Measurements from ENCODE around the gene DNAJB11. TPM values are rescaled to one million over a fixed set of nuclear protein-coding genes. Genes with fewer than 3 reads are reported as not detected.

Gene DNAJB11
- total and polyA plus RNA-seq, 2 donors (not counting 1 experiment from before 2014, with no cell fraction given), result 17.9 to 27.7 TPM

GRCh38 chr3:186566772-186567071 is 3.8 kb upstream of the DNAJB11 start:
- Histone ChIP-seq H3K4me3 (ENCODE audit: control extremely low read depth in 1 of 5, extremely low read depth in 1 of 5, insufficient read depth in 1 of 5, low read depth in 2 of 5, low read length in 4 of 5) (peak overlapping the region; percentile 71 to 99 (median 90)), H4K20me1 (ENCODE audit: control insufficient read depth, insufficient read depth, low read length, poor library complexity, severe bottlenecking) (no peaks in the 10 kb centered on the region), H3K9me3 (ENCODE audit: control extremely low read depth in 1 of 3, control insufficient read depth in 2 of 3, insufficient read depth in 1 of 3, low read length in 2 of 3) (no peaks in the 10 kb centered on the region), H2AFZ (ENCODE audit: insufficient read depth, low read depth, low read length, poor library complexity, severe bottlenecking) (peak overlapping the region; percentile 92), H3K79me2 (ENCODE audit: control insufficient read depth, insufficient read depth, low read length) (peaks cover 43% of the 10 kb centered on the region), H3K27ac (ENCODE audit: low read length in 2 of 2) (peak overlapping the region; percentile 84 to 95), H3K4me1 (ENCODE audit: control insufficient read depth in 2 of 2, insufficient read depth in 2 of 2, low read length in 2 of 2) (peaks cover 24 to 33% of the 10 kb centered on the region in 2 donors), H3K9ac (ENCODE audit: low read length) (peak overlapping the region; percentile 94), H3K36me3 (replicated peaks in 1 of 2; ENCODE audit: control extremely low read depth in 1 of 2, control insufficient read depth in 1 of 2, extremely low read depth in 1 of 2, insufficient read depth in 2 of 2, low read length in 1 of 2) (peaks cover 0 to 4% of the 10 kb centered on the region in 2 experiments), H3K27me3 (replicated peaks in 1 of 4; ENCODE audit: control extremely low read depth in 1 of 4, control insufficient read depth in 3 of 4, insufficient read depth in 4 of 4, low read length in 3 of 4) (no peaks in the 10 kb centered on the region), H3K4me2 (replicated peaks; ENCODE audit: low read depth, low read length, poor library complexity, severe bottlenecking) (peak overlapping the region; percentile 84)
- Mint-ChIP-seq H3K27ac (peak overlapping the region; percentile 97), H3K4me3 (peak overlapping the region; percentile 97), H3K27me3 (no peaks in the 10 kb centered on the region), H3K4me1 (peaks cover 55% of the 10 kb centered on the region), H3K9me3 (ENCODE audit: insufficient read depth) (no peaks in the 10 kb centered on the region)
- TF ChIP-seq EZH2 (IDR thresholded peaks at IDR 0.05; ENCODE audit: borderline replicate concordance, insufficient read depth, low read depth, low read length, poor library complexity, severe bottlenecking) (no peak), CTCF (IDR thresholded peaks at IDR 0.05) (no peak)
- POLR2A ChIA-PET, result interaction anchor here (1.0 kb wide), 2 partner anchors 32 to 459 kb away, joined by 3 to 4 read pairs; no protein-coding TSS in a partner anchor
- intact Hi-C loops (cut with micrococcal nuclease), result loop anchor here (1.0 kb wide), 3 partner anchors 87 to 628 kb away; partner anchors contain the start of gene TRA2B
- no peak for ATAC-seq (ENCODE audit: low read depth)
- DNase-seq, result no peak
- WGBS (ENCODE audit: insufficient coverage), result under 1% methylated on average over 14 of the region's 14 CpGs
- CTCF ChIA-PET, result interaction anchor here (1.8 to 3.2 kb wide), 3 partner anchors 26 to 311 kb away, joined by 4 to 14 read pairs (median 5); no protein-coding TSS in a partner anchor

Measured in B cell (primary cell).